ENCODE measurements around the gene HSD11B2. TPM values are rescaled to one million over a fixed set of nuclear protein-coding genes. Genes with fewer than 3 reads are reported as not detected.

The HSD11B2 gene
- total RNA-seq, 1 donor from 2014 or later, result 38.7 TPM

GRCh38 chr16:67459066-67459860 is 28.3 kb downstream of the HSD11B2 start:
- Mint-ChIP-seq H3K4me1 (ENCODE audit: low read depth) (no peaks in the 10 kb centered on the region), H3K27ac (no peak overlapping the region), H3K27me3 (no peaks in the 10 kb centered on the region), H3K4me3 (ENCODE audit: low read depth) (no peak overlapping the region), H3K9me3 (ENCODE audit: low read depth) (no peaks in the 10 kb centered on the region), H3K36me3 (ENCODE audit: insufficient read depth) (no peaks in the 10 kb centered on the region)
- no peak for DNase-seq (ENCODE audit: low spot score, unreplicated experiment)
- TF ChIP-seq CTCF (IDR thresholded peaks at IDR 0.05; ENCODE audit: unreplicated experiment), result no peak

- Mint-ChIP-seq H3K27ac (no peak overlapping the region), H3K4me3 (ENCODE audit: low read depth) (no peak overlapping the region)
- no peak for TF ChIP-seq CTCF (IDR thresholded peaks at IDR 0.05; ENCODE audit: unreplicated experiment)
Measured at GRCh38 chr16:67459861-67460150, 28.9 kb downstream of the HSD11B2 start.

GRCh38 chr16:67460168-67460567 is 29.2 kb downstream of the HSD11B2 start:
- no peaks in the 10 kb centered on the region for H3K9me3 Mint-ChIP-seq (ENCODE audit: low read depth)
- DNase-seq (ENCODE audit: low spot score, unreplicated experiment), result no peak
- H3K4me1 Mint-ChIP-seq (ENCODE audit: low read depth), result no peaks in the 10 kb centered on the region
- TF ChIP-seq CTCF (IDR thresholded peaks at IDR 0.05; ENCODE audit: unreplicated experiment), result no peak
- H3K27ac Mint-ChIP-seq, result no peak overlapping the region
- H3K4me3 Mint-ChIP-seq (ENCODE audit: low read depth), result no peak overlapping the region
- no peaks in the 10 kb centered on the region for H3K27me3 Mint-ChIP-seq
- no peaks in the 10 kb centered on the region for H3K36me3 Mint-ChIP-seq (ENCODE audit: insufficient read depth)

More at GRCh38 chr16:67459861-67460150, 28.9 kb downstream of the HSD11B2 start:
- H3K36me3 Mint-ChIP-seq (ENCODE audit: insufficient read depth), result no peaks in the 10 kb centered on the region
- no peaks in the 10 kb centered on the region for H3K9me3 Mint-ChIP-seq (ENCODE audit: low read depth)
- no peaks in the 10 kb centered on the region for H3K4me1 Mint-ChIP-seq (ENCODE audit: low read depth)
- DNase-seq (ENCODE audit: low spot score, unreplicated experiment), result no peak
- H3K27me3 Mint-ChIP-seq, result no peaks in the 10 kb centered on the region

GRCh38 chr16:67460961-67461360 is 30.0 kb downstream of the HSD11B2 start:
- no peaks in the 10 kb centered on the region for H3K27me3 Mint-ChIP-seq
- no peak for DNase-seq (ENCODE audit: low spot score, unreplicated experiment)
- no peaks in the 10 kb centered on the region for H3K36me3 Mint-ChIP-seq (ENCODE audit: insufficient read depth)
- no peak overlapping the region for H3K4me3 Mint-ChIP-seq (ENCODE audit: low read depth)
- no peaks in the 10 kb centered on the region for H3K9me3 Mint-ChIP-seq (ENCODE audit: low read depth)
- peaks cover 3% of the 10 kb centered on the region for H3K4me1 Mint-ChIP-seq (ENCODE audit: low read depth)
- no peak overlapping the region for H3K27ac Mint-ChIP-seq
- TF ChIP-seq CTCF (IDR thresholded peaks at IDR 0.05; ENCODE audit: unreplicated experiment), result no peak

- no peaks in the 10 kb centered on the region for H3K9me3 Mint-ChIP-seq (ENCODE audit: low read depth)
- no peak for TF ChIP-seq CTCF (IDR thresholded peaks at IDR 0.05; ENCODE audit: unreplicated experiment)
- H3K27me3 Mint-ChIP-seq, result no peaks in the 10 kb centered on the region
- DNase-seq (ENCODE audit: low spot score, unreplicated experiment), result no peak
- H3K4me3 Mint-ChIP-seq (ENCODE audit: low read depth), result no peak overlapping the region
- peaks cover 3% of the 10 kb centered on the region for H3K4me1 Mint-ChIP-seq (ENCODE audit: low read depth)
- no peaks in the 10 kb centered on the region for H3K36me3 Mint-ChIP-seq (ENCODE audit: insufficient read depth)
- H3K27ac Mint-ChIP-seq, result no peak overlapping the region
Measured at GRCh38 chr16:67461600-67462278, 30.8 kb downstream of the HSD11B2 start.
